Right atrium auricular region (tissue), 2 donors: ENCODE results near the gene HOXA3. TPM values are rescaled to one million over a fixed set of nuclear protein-coding genes. Genes with fewer than 3 reads are reported as not detected.

Experiments used
- DNase-seq: peaks from one replicate; pipeline ENCODE4 v3.0.0-alpha.2; 2019; ENCODE audit warnings: low spot score
- H3K27ac ChIP-seq, 2 donors: fragments of 200-600 bp; sonication (generic); 1 replicate in 1 of 2; 2 replicates in 1 of 2; pipeline ENCODE4 v1.5.1; 2016 to 2019
- H3K27me3 ChIP-seq, 2 donors: fragments of 200-600 bp; sonication (generic); one replicate each; pipeline versions ENCODE4 v1.5.1 to v1.6.0; 2017 to 2019
- H3K36me3 ChIP-seq: fragments of 200-600 bp; sonication (generic); one replicate; pipeline ENCODE4 v1.5.1; 2016
- H3K4me1 ChIP-seq, 2 donors: fragments of 200-600 bp; sonication (generic); one replicate each; pipeline versions ENCODE4 v1.5.1 to v1.6.0; 2017 to 2019
- H3K4me3 ChIP-seq, 2 donors: fragments of 200-600 bp; sonication (generic); 1 replicate in 1 of 2; 2 replicates in 1 of 2; pipeline ENCODE4 v1.5.1; 2017 to 2019; ENCODE audit warnings: mild to moderate bottlenecking in 1 of 2, moderate library complexity in 1 of 2
- H3K9me3 ChIP-seq, 2 donors: fragments of 200-600 bp; sonication (generic); one replicate each; pipeline ENCODE4 v1.5.1; 2019
- CTCF ChIP-seq, 2 donors: fragments of 200-600 bp; sonication (generic); IDR thresholded peaks; one replicate each; pipeline ENCODE4 v1.5.1; 2019; ENCODE audit warnings: antibody characterized with exemption in 2 of 2
- total RNA-seq, 2 donors: library from RNA; depleted of rRNA; stranded (reverse); fragments of >200 nt; gene quantifications; one replicate each; pipeline ENCODE4 v1.1.0, GENCODE V29; 2016

The HOXA3 gene
- total RNA-seq, 2 donors from 2014 or later, result 0.28 to 0.30 TPM

- Histone ChIP-seq H3K36me3 (no peaks in the 10 kb centered on the region), H3K27ac (no peak overlapping the region), H3K4me1 (no peaks in the 10 kb centered on the region), H3K9me3 (no peaks in the 10 kb centered on the region), H3K4me3 (no peak overlapping the region), H3K27me3 (no peaks in the 10 kb centered on the region)
- TF ChIP-seq CTCF (IDR thresholded peaks at IDR 0.05), result no peak
- no peak for DNase-seq
Observed at GRCh38 chr7:27080844-27081436, 71.4 kb downstream of the HOXA3 start.

- DNase-seq, result no peak
- H3K4me3 ChIP-seq, result no peak overlapping the region
- no peak overlapping the region for H3K27ac ChIP-seq
- H3K36me3 ChIP-seq, result no peaks in the 10 kb centered on the region
- no peaks in the 10 kb centered on the region for H3K4me1 ChIP-seq
- TF ChIP-seq CTCF (IDR thresholded peaks at IDR 0.05), result no peak
- no peaks in the 10 kb centered on the region for H3K27me3 ChIP-seq
- H3K9me3 ChIP-seq, result peaks cover 0 to 6% of the 10 kb centered on the region in 2 donors
Observed at GRCh38 chr7:27079234-27079975, 73.0 kb downstream of the HOXA3 start.

- Histone ChIP-seq H3K4me3 (no peak overlapping the region), H3K9me3 (peaks cover 0 to 6% of the 10 kb centered on the region in 2 donors), H3K27me3 (no peaks in the 10 kb centered on the region), H3K4me1 (no peaks in the 10 kb centered on the region), H3K27ac (no peak overlapping the region), H3K36me3 (no peaks in the 10 kb centered on the region)
- DNase-seq, result no peak
- no peak for TF ChIP-seq CTCF (IDR thresholded peaks at IDR 0.05)
Observed at GRCh38 chr7:27078616-27079233, 73.7 kb downstream of the HOXA3 start.

GRCh38 chr7:27073076-27073475 is 79.3 kb downstream of the HOXA3 start:
- no peak overlapping the region for H3K4me3 ChIP-seq
- no peaks in the 10 kb centered on the region for H3K36me3 ChIP-seq
- H3K4me1 ChIP-seq, result no peaks in the 10 kb centered on the region
- H3K27ac ChIP-seq, result no peak overlapping the region
- TF ChIP-seq CTCF (IDR thresholded peaks at IDR 0.05), result no peak
- DNase-seq, result no peak
- H3K9me3 ChIP-seq, result peaks cover 0 to 6% of the 10 kb centered on the region in 2 donors
- no peaks in the 10 kb centered on the region for H3K27me3 ChIP-seq

- no peak overlapping the region for H3K4me3 ChIP-seq
- no peak overlapping the region for H3K27ac ChIP-seq
- DNase-seq, result no peak
- no peaks in the 10 kb centered on the region for H3K4me1 ChIP-seq
- TF ChIP-seq CTCF (IDR thresholded peaks at IDR 0.05), result no peak
- no peaks in the 10 kb centered on the region for H3K27me3 ChIP-seq
- H3K36me3 ChIP-seq, result no peaks in the 10 kb centered on the region
- H3K9me3 ChIP-seq, result peaks cover 0 to 6% of the 10 kb centered on the region in 2 donors
Observed at GRCh38 chr7:27071622-27072390, 80.6 kb downstream of the HOXA3 start.
